ENCODE results near the gene DDX56.
"Not testable (repeated sequence)": the region's sequence is repeated elsewhere in the genome, so short reads cannot be mapped to it uniquely, and the experiment has no call there.

DDX56 gene

DNA sequence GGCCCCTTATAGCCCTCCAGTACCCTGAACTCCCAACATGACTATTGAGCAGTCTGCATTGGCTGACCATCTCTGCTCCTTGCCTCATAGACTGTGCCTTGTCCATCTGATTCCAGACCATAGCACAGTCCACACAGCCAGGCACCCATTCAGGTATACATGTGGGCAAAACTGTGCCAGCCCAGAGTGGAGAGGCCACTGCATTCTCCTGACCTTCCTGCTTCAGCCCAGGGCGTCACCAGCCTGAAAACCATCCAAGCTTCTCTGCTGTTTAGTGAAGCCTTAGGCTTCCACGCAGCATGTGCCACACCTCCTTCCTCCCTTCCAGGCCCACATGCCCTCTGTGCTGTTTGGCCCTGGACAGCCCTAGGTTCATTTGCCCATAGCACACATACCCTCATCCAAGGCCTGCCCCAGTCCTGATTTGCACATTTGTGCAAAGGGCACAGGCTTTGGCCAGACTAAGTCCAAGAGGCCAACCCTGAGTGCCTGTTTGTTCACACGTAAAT is 10.5 kb downstream of the DDX56 start:
- no peak for DNase-seq (ENCODE audit: low spot score)

DNA sequence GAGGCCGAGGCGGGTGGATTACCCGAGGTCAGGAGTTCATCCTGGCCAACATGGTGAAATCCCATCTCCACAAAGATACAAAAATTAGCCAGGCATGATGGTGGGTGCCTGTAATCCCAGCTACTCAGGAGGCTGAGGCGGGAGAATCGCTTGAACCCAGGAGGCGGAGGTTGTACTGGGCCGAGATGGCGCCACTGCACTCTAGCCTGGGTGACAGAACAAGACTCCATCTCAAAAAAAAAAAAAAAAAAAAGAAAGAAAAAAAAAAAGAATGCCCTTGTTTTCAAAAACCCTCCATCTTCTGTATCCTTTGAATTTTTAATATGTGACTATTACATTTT is 11.1 kb downstream of the DDX56 start:
- not testable (repeated sequence) for DNase-seq (ENCODE audit: low spot score)

DNA sequence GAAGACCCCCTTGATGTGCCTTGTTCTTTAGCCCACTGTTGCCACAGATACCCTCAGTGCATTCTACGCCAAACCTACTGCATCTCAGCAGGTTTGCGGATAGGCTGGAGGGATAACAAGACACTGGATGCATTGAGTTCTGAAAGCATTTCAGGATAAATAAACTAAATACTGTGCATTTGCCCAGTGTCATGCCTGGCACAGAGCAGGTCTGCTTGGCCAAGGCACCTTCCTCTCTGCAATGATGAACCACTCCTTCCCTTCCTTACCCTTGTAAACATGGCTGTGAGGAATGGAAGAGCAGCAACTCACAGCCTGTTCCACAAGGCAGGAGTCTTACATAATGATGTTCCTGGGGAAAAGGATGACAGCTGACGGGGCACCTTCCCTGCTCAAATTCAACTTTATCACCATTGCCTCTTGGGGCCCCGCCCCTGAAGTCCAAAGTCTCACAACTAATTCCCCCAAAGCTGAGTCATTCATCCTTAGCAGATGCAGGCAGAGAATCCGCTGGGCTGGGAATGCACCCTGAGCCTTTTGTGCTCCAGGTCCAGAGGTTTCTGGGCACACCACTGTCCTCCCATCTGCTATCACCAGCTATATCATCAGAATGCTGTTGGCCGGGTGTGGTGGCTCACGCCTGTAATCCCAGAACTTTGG is 11.6 kb downstream of the DDX56 start:
- DNase-seq (ENCODE audit: low spot score) = peak; percentile 57

GRCh38 chr7:44561481-44561880 is 12.2 kb downstream of the DDX56 start:
- no peak for DNase-seq (ENCODE audit: low spot score)

GRCh38 chr7:44559485-44559884 is 14.2 kb downstream of the DDX56 start:
- DNase-seq (ENCODE audit: low spot score) = no peak

GRCh38 chr7:44557485-44557884 is 16.2 kb downstream of the DDX56 start:
- no peak for DNase-seq (ENCODE audit: low spot score)

DNA sequence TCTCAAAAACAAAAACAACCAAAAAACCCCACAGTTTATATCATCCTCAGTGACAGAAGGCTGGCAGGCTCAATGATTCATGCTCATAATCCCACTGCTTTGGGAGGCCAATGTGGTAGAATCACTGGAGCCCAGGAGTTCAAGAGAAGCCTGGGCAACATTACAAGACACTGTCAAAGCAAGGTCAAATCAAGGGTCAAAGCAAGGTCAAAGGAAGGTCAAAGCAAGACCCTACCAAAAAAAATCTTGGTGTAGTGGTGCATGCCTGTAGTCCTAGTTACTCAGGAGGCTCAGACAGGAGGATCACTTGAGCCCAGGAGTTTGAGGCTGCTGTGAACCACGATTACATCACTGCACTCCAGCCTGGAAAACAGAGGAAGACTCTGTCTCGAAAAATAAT is 18.4 kb downstream of the DDX56 start:
- no peak for DNase-seq (ENCODE audit: low spot score)

DNA sequence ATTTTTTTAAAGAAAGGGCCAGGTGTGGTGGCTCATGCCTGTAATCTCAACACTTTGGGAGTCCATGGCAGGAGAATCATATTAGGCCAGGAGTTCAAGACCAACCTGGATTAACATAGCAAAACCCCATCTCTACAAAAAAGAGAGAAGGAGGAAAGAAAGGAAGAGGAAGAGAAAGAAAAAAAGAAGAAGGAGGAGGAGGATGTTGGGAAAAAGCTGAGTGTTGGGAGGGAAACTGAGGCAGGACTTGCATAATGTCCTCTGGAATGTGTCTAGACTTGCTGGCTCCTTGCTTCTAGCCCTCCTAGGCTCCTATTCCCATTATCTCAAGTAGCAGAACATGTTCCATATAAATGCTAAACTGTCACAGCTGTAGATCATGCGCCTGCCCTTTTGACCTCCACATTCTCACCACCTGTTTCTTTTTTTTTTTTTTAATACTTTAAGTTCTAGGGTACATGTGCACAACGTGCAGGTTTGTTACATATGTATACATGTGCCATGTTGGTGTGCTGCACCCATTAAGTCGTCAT is 21.2 kb downstream of the DDX56 start:
- not testable (repeated sequence) for DNase-seq (ENCODE audit: low spot score)

GRCh38 chr7:44549457-44549856 is 24.3 kb downstream of the DDX56 start:
- DNase-seq (ENCODE audit: low spot score) = no peak

DNA sequence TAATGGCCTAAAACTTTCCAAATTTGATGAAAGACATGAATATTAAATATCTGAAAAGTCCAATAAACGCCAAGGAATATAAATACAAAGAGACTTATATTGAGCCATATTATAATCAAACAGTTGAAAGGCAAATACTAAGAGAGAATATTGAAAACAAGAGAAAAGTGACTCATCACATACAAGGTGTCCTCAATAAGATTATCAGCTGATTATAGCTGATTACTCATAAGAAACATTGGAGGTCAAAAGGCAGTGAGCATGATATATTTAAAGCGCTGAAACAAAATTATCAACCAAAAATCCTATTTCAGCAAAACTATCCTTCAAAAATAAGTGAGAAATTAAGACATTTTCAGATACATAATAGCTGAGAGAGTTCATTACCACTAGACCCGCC is 24.8 kb downstream of the DDX56 start:
- DNase-seq (ENCODE audit: low spot score) = no peak

DNA sequence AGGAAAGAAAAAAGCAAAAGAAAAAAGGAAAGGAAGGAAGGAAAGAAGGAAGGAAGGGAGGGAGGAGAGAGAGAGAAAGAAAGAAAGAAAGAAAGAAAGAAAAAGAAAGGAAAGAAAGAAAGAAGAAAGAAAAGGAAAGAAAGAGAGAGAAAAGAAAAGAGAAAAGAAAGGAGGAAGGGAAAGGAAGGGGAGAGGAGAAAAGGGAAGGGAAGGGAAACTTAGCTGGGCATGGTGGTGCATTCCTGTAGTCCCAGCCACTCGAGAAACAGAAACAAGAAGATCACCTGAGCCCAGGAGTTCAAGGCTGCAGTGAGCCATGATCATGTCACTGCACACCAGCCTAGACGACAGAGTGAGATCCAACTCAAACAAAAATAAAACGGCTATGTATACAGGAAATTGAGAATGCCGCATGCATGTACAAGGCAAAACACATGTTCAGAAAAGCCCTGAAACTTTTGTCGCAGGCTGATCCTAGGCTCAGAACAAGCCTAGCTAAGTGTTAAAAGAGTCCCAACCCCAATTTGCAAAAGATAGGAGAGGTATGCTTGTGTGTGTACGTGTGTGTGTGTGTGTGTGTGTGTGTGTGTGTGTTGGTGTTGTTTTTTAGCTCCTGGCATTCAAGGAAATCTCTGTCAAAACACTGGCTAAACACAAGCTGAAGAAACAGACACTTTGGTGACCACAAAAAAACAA is 26.0 kb downstream of the DDX56 start:
- no peak for DNase-seq (ENCODE audit: low spot score)

DNA sequence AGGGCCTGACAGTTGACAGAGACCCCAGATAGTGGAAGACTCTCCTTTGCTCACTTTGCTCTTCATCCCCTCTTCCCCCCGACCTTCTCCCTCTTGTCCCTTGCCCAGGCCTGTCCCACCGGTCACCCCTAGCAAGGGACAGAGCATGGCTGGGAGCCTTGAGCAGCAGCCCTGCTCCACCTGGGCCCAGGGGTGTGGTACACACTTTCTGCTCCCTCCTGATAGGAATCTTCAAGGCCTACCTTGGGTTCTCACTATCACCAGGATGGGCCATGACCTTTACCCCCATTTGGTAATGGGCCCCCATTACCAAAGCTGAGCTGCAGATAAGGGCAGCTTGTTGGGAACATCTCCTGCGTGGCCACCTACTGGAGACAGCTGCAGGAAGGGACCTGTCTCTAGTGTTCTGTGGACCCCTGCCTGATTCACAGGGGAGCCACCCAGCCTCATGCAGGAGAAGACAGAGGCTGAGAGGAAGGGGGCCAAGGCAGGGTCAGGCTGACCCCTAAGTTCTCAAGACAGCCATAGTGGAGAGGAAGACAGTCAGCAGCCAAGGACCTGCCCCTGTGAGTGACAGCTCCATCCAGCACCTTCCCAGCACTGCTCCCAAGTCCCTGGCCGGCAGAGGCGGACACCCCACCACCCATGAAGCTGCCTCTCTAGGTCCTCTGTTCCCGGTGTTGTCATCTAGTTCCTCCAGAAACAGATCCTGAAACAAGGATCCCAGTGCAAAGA is 31.7 kb downstream of the DDX56 start:
- DNase-seq (ENCODE audit: low spot score) = peak; percentile 43

- DNase-seq (ENCODE audit: low spot score) = peak; percentile 81
Measured at GRCh38 chr7:44541028-44541869, 32.5 kb downstream of the DDX56 start, which contains the start of gene NPC1L1. Gene NPC1L1 (minus strand): TSS chr7:44541330. CDS start chr7:44541259, 71 bp downstream.

DNA sequence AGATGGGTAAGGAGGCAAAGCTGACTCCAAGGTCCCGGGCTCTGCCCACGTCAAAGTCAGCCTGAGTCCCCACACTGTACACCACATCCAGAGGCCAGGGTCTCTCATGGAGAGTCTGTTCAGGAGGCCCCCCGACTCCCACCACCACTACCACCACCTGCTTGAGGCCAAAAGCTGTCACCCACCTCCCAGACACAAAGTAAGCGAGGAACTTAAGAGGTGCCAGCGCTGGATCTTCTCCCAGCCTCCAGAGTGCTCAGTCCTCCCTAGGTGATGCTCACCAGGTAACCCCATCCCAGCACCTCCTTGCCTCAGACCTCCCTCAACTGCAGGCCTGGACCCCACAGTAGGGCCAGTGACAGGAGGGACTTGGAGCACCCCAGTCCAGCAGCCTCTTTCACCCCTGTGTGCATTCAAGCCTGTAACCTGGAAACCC is 33.1 kb downstream of the DDX56 start:
- DNase-seq (ENCODE audit: low spot score) = no peak

DNA sequence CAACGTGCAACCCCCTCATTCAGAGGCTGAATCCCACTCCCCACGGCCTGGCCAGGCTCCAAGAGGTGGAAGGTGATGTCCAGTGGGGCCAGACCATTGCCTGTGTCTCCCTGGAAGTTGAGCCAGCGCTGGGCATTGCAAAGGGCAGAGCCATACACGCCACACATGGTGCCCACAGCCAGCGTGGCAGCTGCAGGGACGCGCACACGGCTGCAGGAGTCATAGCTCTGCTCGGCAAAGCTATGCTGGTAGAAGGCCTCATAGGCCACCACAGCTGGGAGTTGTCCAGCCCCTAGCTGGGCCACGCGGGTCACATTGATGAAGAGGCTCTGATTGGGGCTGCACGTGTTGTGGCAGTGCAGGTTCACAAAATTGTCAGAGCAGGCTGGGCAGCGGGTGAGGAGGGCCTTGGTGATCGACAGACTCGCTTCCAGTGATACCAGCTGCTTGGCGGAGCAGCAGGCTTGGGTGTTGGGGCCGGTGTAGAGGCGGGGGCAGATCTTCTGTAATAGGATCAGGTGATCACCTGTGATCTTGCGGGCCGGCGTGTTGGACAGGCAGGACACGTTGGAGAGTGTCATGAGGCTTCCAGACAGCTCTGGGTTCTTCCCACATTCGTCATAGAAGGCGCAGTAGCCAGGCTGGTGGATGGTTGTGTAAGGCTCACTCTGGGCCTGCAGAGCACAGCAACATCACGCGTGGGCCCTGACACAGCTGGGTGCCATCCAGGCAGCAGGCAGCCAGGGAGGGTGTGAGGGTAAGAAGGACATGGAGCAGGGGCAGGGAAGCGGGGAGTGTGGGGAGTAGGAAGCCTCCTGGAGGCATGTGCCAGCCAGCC is 33.8 kb downstream of the DDX56 start:
- DNase-seq (ENCODE audit: low spot score) = no peak

- no peak for DNase-seq (ENCODE audit: low spot score)
Measured at GRCh38 chr7:44538798-44539668, 34.7 kb downstream of the DDX56 start.

- DNase-seq (ENCODE audit: low spot score) = no peak
Measured at GRCh38 chr7:44538093-44538797, 35.5 kb downstream of the DDX56 start.

DNA sequence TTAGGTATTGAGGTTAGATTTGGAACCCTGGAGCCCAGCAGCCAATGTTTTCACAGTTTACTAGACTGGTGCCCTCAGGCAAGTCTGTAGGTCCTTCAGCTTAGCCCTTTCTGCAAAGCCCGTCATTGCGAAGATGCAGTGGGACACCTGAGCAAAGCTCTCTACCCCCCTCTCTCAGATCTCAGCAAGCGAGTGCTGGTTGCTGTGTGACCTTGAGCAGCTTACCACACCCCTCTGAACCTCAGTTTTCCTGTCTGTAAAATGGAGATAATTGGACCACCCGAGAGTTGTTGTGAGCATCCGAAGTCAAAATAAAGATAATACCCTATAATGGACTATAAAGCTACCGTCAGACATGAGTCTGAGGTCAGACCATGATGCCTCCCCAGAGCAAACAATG is 36.3 kb downstream of the DDX56 start:
- no peak for DNase-seq (ENCODE audit: low spot score)

- DNase-seq (ENCODE audit: low spot score) = no peak
Measured at GRCh38 chr7:44536090-44536489, 37.6 kb downstream of the DDX56 start.

All from hematopoietic multipotent progenitor cell treated with erythropoietin and hydrocortisone succinate and interleukin-3 and kit ligand, for 15 days (in vitro differentiated cells).